ENCODE measurements around the gene KLHL22.
"Not testable (repeated sequence)": the region's sequence is repeated elsewhere in the genome, so short reads cannot be mapped to it uniquely, and the experiment has no call there.

The KLHL22 gene

GRCh38 chr22:20422271-20423007 is 73.2 kb downstream of the KLHL22 start:
- peak; percentile 70 to 72 for DNase-seq (ENCODE audit: low read depth in 2 of 2)

GRCh38 chr22:20421507-20421874 is 74.1 kb downstream of the KLHL22 start:
- no peak for DNase-seq (ENCODE audit: low read depth in 2 of 2)

- no peak for DNase-seq (ENCODE audit: low read depth in 2 of 2)
Observed at GRCh38 chr22:20420157-20420842, 75.3 kb downstream of the KLHL22 start.

GRCh38 chr22:20419664-20419951 is 76.0 kb downstream of the KLHL22 start:
- DNase-seq (ENCODE audit: low read depth in 2 of 2), result no peak

GRCh38 chr22:20418211-20418788 is 77.3 kb downstream of the KLHL22 start:
- DNase-seq (ENCODE audit: low read depth in 2 of 2), result peak; percentile 42 to 59

- DNase-seq (ENCODE audit: low read depth in 2 of 2), result not testable (repeated sequence)
Observed at GRCh38 chr22:20415699-20416098, 79.9 kb downstream of the KLHL22 start.

- not testable (repeated sequence) for DNase-seq (ENCODE audit: low read depth in 2 of 2)
Observed at GRCh38 chr22:20415241-20415640, 80.4 kb downstream of the KLHL22 start.

GRCh38 chr22:20414450-20414849 is 81.1 kb downstream of the KLHL22 start:
- no peak for DNase-seq (ENCODE audit: low read depth in 2 of 2)

- DNase-seq (ENCODE audit: low read depth in 2 of 2), result no peak
Observed at GRCh38 chr22:20414059-20414440, 81.5 kb downstream of the KLHL22 start.

GRCh38 chr22:20413217-20414058 is 82.2 kb downstream of the KLHL22 start:
- no peak for DNase-seq (ENCODE audit: low read depth in 2 of 2)

- no peak for DNase-seq (ENCODE audit: low read depth in 2 of 2)
Observed at GRCh38 chr22:20412474-20413216, 83.0 kb downstream of the KLHL22 start.

- not testable (repeated sequence) for DNase-seq (ENCODE audit: low read depth in 2 of 2)
Observed at GRCh38 chr22:20409385-20409784, 86.2 kb downstream of the KLHL22 start.

- no peak for DNase-seq (ENCODE audit: low read depth in 2 of 2)
Observed at GRCh38 chr22:20408891-20409290, 86.7 kb downstream of the KLHL22 start.

- DNase-seq (ENCODE audit: low read depth in 2 of 2), result no peak
Observed at GRCh38 chr22:20407829-20408228, 87.8 kb downstream of the KLHL22 start.

GRCh38 chr22:20406686-20407408 is 88.7 kb downstream of the KLHL22 start:
- DNase-seq (ENCODE audit: low read depth in 2 of 2), result no peak

GRCh38 chr22:20405931-20406685 is 89.5 kb downstream of the KLHL22 start:
- no peak for DNase-seq (ENCODE audit: low read depth in 2 of 2)

- DNase-seq (ENCODE audit: low read depth in 2 of 2), result no peak
Observed at GRCh38 chr22:20405291-20405930, 90.2 kb downstream of the KLHL22 start.

- no peak for DNase-seq (ENCODE audit: low read depth in 2 of 2)
Observed at GRCh38 chr22:20404881-20405280, 90.7 kb downstream of the KLHL22 start.

GRCh38 chr22:20403779-20404140 is 91.8 kb downstream of the KLHL22 start:
- DNase-seq (ENCODE audit: low read depth in 2 of 2), result no peak
